A204.1 (cell line): ENCODE results near the gene LSM4.

Experiments used
- FAIRE-seq: peaks from 2 replicates; lab custom pipeline; 2012; peaks lifted over from hg19 to GRCh38; lab: Jason Lieb, UNC

LSM4 gene

GRCh38 chr19:18274219-18274780 is 48.6 kb downstream of the LSM4 start, which contains the start of gene IQCN:
Gene IQCN, minus strand, starts transcription at chr19:18274452. Its CDS starts 4,974 bp downstream, at chr19:18269478.
- no peak for FAIRE-seq

- no peak for FAIRE-seq
Observed at GRCh38 chr19:18273561-18274218, 49.2 kb downstream of the LSM4 start.

GRCh38 chr19:18271433-18271841 is 51.4 kb downstream of the LSM4 start:
- no peak for FAIRE-seq

GRCh38 chr19:18270326-18270725 is 52.5 kb downstream of the LSM4 start:
- no peak for FAIRE-seq

GRCh38 chr19:18269070-18269723 is 53.7 kb downstream of the LSM4 start:
- FAIRE-seq = no peak

- no peak for FAIRE-seq
Observed at GRCh38 chr19:18266771-18267686, 55.8 kb downstream of the LSM4 start.

- no peak for FAIRE-seq
Observed at GRCh38 chr19:18265582-18265981, 57.3 kb downstream of the LSM4 start.

GRCh38 chr19:18264971-18265540 is 57.8 kb downstream of the LSM4 start:
- FAIRE-seq = no peak

GRCh38 chr19:18264137-18264854 is 58.6 kb downstream of the LSM4 start:
- no peak for FAIRE-seq

- FAIRE-seq = no peak
Observed at GRCh38 chr19:18263324-18264136, 59.3 kb downstream of the LSM4 start.

- no peak for FAIRE-seq
Observed at GRCh38 chr19:18262917-18263316, 60.0 kb downstream of the LSM4 start.

GRCh38 chr19:18262144-18262543 is 60.7 kb downstream of the LSM4 start:
- FAIRE-seq = no peak

GRCh38 chr19:18261474-18261873 is 61.4 kb downstream of the LSM4 start:
- no peak for FAIRE-seq

GRCh38 chr19:18259893-18260292 is 63.0 kb downstream of the LSM4 start:
- no peak for FAIRE-seq

- FAIRE-seq = no peak
Observed at GRCh38 chr19:18257503-18258470, 65.1 kb downstream of the LSM4 start.
